Measurements from ENCODE around the gene CRADD.

DNA sequence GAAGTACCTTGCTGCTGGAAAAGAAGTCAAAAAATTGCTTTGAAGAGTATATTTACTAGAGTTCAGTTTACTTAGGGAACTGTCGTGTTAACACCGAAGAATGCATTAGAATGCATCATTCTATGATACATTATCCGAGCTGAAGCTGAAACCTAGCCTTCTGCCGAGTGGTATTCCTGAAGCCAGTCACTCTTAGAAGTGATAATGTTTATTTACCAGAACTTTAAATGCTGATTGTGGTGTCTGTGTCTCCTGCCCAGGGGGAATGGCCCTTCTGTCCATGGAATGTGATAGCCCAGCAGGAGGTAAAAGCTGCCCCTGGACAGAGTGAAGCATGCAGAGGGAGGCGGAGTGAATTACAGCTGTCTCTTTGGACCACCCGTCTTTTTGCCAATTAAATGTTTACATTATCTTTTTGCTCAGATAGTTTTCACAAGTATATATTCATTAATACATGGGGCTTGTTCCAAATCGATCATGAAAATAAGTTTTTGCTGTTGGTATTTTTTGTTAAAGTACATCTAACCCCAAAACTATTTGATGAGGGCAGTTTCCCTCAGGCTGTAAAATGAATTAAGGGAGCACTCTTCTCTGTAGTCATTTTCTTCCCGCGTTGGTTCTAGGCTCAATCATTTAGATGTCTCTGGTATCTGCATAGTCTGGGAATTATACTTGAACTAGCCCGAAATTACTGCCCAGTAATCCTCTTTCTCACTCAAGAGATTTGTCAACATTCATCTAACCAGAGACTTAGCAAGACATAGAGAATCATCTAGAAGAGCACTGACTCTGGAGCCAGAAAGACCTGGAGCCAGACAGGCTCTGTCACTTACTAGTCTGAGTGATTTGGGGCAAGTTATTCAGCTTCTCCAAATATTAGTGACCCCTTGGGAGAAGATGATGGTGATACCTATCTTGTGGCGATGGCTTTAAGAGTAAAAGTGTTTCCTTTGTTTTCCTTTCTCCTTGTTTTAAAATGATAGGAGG, 147.6 kb downstream of the CRADD start:
- TF ChIP-seq POLR2AphosphoS5 (IDR thresholded peaks at IDR 0.05) (no peak), POLR2A (IDR thresholded peaks at IDR 0.05) (no peak)
- TF ChIP-seq, protein P1, sequence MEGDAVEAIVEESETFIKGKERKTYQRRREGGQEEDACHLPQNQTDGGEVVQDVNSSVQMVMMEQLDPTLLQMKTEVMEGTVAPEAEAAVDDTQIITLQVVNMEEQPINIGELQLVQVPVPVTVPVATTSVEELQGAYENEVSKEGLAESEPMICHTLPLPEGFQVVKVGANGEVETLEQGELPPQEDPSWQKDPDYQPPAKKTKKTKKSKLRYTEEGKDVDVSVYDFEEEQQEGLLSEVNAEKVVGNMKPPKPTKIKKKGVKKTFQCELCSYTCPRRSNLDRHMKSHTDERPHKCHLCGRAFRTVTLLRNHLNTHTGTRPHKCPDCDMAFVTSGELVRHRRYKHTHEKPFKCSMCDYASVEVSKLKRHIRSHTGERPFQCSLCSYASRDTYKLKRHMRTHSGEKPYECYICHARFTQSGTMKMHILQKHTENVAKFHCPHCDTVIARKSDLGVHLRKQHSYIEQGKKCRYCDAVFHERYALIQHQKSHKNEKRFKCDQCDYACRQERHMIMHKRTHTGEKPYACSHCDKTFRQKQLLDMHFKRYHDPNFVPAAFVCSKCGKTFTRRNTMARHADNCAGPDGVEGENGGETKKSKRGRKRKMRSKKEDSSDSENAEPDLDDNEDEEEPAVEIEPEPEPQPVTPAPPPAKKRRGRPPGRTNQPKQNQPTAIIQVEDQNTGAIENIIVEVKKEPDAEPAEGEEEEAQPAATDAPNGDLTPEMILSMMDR (IDR thresholded peaks at IDR 0.05): no peak

Measured in suprapubic skin (tissue), 4 donors.